SH-SY5Y (cell line): Measurements from ENCODE around the gene IGSF23.

Experiments
- GATA2 ChIP-seq: IDR thresholded peaks from 2 replicates; pipeline ENCODE4 v1.6.1; 2011; ENCODE audit warnings: mild to moderate bottlenecking, low read depth, low read length
- GATA3 ChIP-seq: IDR thresholded peaks from 2 replicates; pipeline ENCODE4 v1.6.1; 2011; ENCODE audit warnings: low read depth, mild to moderate bottlenecking, low read length, moderate library complexity

The IGSF23 gene

GRCh38 chr19:44618640-44619357 lies 5.4 kb downstream of the IGSF23 start:
- no peak for TF ChIP-seq GATA3
- no peak for TF ChIP-seq GATA2

- TF ChIP-seq GATA3 (no peak), GATA2 (no peak)
Measured at GRCh38 chr19:44620667-44621066, 7.3 kb downstream of the IGSF23 start.

GRCh38 chr19:44621367-44621766 lies 8.0 kb downstream of the IGSF23 start:
- TF ChIP-seq GATA3 (no peak), GATA2 (no peak)

GRCh38 chr19:44623080-44623479 lies 9.7 kb downstream of the IGSF23 start:
- TF ChIP-seq GATA2 = no peak
- no peak for TF ChIP-seq GATA3

GRCh38 chr19:44623626-44624025 lies 10.3 kb downstream of the IGSF23 start:
- no peak for TF ChIP-seq GATA3
- no peak for TF ChIP-seq GATA2

GRCh38 chr19:44624840-44625354 lies 11.5 kb downstream of the IGSF23 start:
- TF ChIP-seq GATA3 (no peak), GATA2 (no peak)

- TF ChIP-seq GATA3 = no peak
- no peak for TF ChIP-seq GATA2
Measured at GRCh38 chr19:44626048-44626624, 12.8 kb downstream of the IGSF23 start.

GRCh38 chr19:44627631-44628030 lies 14.3 kb downstream of the IGSF23 start:
- TF ChIP-seq GATA2 = no peak

- no peak for TF ChIP-seq GATA2
- no peak for TF ChIP-seq GATA3
Measured at GRCh38 chr19:44628793-44629192, 15.4 kb downstream of the IGSF23 start.

GRCh38 chr19:44634785-44635184 lies 21.4 kb downstream of the IGSF23 start:
- TF ChIP-seq GATA2 = no peak
- TF ChIP-seq GATA3 = no peak

- no peak for TF ChIP-seq GATA3
- no peak for TF ChIP-seq GATA2
Measured at GRCh38 chr19:44635581-44636438, 22.4 kb downstream of the IGSF23 start.

- no peak for TF ChIP-seq GATA2
Measured at GRCh38 chr19:44636439-44637389, 23.4 kb downstream of the IGSF23 start.

- TF ChIP-seq GATA3 (no peak), GATA2 (no peak)
Measured at GRCh38 chr19:44637390-44637764, 24.0 kb downstream of the IGSF23 start.

- no peak for TF ChIP-seq GATA2
- no peak for TF ChIP-seq GATA3
Measured at GRCh38 chr19:44640518-44640917, 27.2 kb downstream of the IGSF23 start.
